ENCODE measurements around the gene CXorf38. TPM values are rescaled to one million over a fixed set of nuclear protein-coding genes. Genes with fewer than 3 reads are reported as not detected.
A peak's percentile ranks its signal among the peaks of the same experiment; 100 is the strongest.

Gene CXorf38
- total RNA-seq, 6 experiments from 2014 or later: 10.6 to 11.6 (median 11.2) TPM

- Mint-ChIP-seq H3K4me1 (ENCODE audit: low read depth) (no peaks in the 10 kb centered on the region), H3K36me3 (ENCODE audit: low read depth) (no peaks in the 10 kb centered on the region; the same call in 1 of the 2 replicates), H3K9me3 (no peaks in the 10 kb centered on the region), H3K27ac (no peak overlapping the region), H3K27me3 (ENCODE audit: insufficient read depth) (no peaks in the 10 kb centered on the region; the same call in 1 of the 2 replicates), H3K4me3 (no peak overlapping the region)
- peak; percentile 36 for DNase-seq
- TF ChIP-seq CTCF (IDR thresholded peaks at IDR 0.05): peak; percentile 86
These were observed 4.4 kb upstream of the CXorf38 start for GRCh38 chrX:40651620-40652223.

GRCh38 chrX:40646489-40647306 is 663 bp downstream of the CXorf38 start:
- no peaks in the 10 kb centered on the region for H3K27me3 Mint-ChIP-seq (ENCODE audit: insufficient read depth)
- peak overlapping the region; percentile 98 for H3K4me3 Mint-ChIP-seq
- H3K36me3 Mint-ChIP-seq (ENCODE audit: low read depth): peaks cover 25% of the 10 kb centered on the region
- no peaks in the 10 kb centered on the region for H3K9me3 Mint-ChIP-seq
- peaks cover 33% of the 10 kb centered on the region for H3K4me1 Mint-ChIP-seq (ENCODE audit: low read depth)
- TF ChIP-seq CTCF (IDR thresholded peaks at IDR 0.05): no peak
- peak overlapping the region; percentile 93 for H3K27ac Mint-ChIP-seq
- DNase-seq: peak; percentile 35

- peak overlapping the region; percentile 90 for H3K4me3 Mint-ChIP-seq
- peaks cover 25% of the 10 kb centered on the region for H3K36me3 Mint-ChIP-seq (ENCODE audit: low read depth)
- no peaks in the 10 kb centered on the region for H3K27me3 Mint-ChIP-seq (ENCODE audit: insufficient read depth)
These were observed 2.5 kb downstream of the CXorf38 start for GRCh38 chrX:40644821-40645358.

GRCh38 chrX:40644176-40644575 is 3.2 kb downstream of the CXorf38 start:
- no peaks in the 10 kb centered on the region for H3K27me3 Mint-ChIP-seq (ENCODE audit: insufficient read depth)
- peak overlapping the region; percentile 90 for H3K4me3 Mint-ChIP-seq
- H3K36me3 Mint-ChIP-seq (ENCODE audit: low read depth): peaks cover 25% of the 10 kb centered on the region
- DNase-seq: no peak
- peaks cover 34% of the 10 kb centered on the region for H3K4me1 Mint-ChIP-seq (ENCODE audit: low read depth)
- no peak for TF ChIP-seq CTCF (IDR thresholded peaks at IDR 0.05)
- peak overlapping the region; percentile 97 for H3K27ac Mint-ChIP-seq
- H3K9me3 Mint-ChIP-seq: no peaks in the 10 kb centered on the region

More at GRCh38 chrX:40644821-40645358, 2.5 kb downstream of the CXorf38 start:
- H3K27ac Mint-ChIP-seq: peak overlapping the region; percentile 97
- no peaks in the 10 kb centered on the region for H3K9me3 Mint-ChIP-seq
- no peak for TF ChIP-seq CTCF (IDR thresholded peaks at IDR 0.05)
- DNase-seq: peak; percentile 41
- H3K4me1 Mint-ChIP-seq (ENCODE audit: low read depth): peaks cover 34% of the 10 kb centered on the region

GRCh38 chrX:40637687-40638086 is 9.7 kb downstream of the CXorf38 start:
- no peak for DNase-seq
- H3K27ac Mint-ChIP-seq: no peak overlapping the region
- peaks cover 37% of the 10 kb centered on the region for H3K36me3 Mint-ChIP-seq (ENCODE audit: low read depth)
- H3K4me3 Mint-ChIP-seq: no peak overlapping the region
- no peaks in the 10 kb centered on the region for H3K9me3 Mint-ChIP-seq
- peaks cover 26% of the 10 kb centered on the region for H3K4me1 Mint-ChIP-seq (ENCODE audit: low read depth)
- TF ChIP-seq CTCF (IDR thresholded peaks at IDR 0.05): no peak
- H3K27me3 Mint-ChIP-seq (ENCODE audit: insufficient read depth): no peaks in the 10 kb centered on the region

All from HFFc6 (cell line).